ENCODE measurements around the gene CIBAR2.
A peak's percentile ranks its signal among the peaks of the same experiment; 100 is the strongest.
"Not testable (repeated sequence)": the region's sequence is repeated elsewhere in the genome, so short reads cannot be mapped to it uniquely, and the experiment has no call there.

The CIBAR2 gene

DNA sequence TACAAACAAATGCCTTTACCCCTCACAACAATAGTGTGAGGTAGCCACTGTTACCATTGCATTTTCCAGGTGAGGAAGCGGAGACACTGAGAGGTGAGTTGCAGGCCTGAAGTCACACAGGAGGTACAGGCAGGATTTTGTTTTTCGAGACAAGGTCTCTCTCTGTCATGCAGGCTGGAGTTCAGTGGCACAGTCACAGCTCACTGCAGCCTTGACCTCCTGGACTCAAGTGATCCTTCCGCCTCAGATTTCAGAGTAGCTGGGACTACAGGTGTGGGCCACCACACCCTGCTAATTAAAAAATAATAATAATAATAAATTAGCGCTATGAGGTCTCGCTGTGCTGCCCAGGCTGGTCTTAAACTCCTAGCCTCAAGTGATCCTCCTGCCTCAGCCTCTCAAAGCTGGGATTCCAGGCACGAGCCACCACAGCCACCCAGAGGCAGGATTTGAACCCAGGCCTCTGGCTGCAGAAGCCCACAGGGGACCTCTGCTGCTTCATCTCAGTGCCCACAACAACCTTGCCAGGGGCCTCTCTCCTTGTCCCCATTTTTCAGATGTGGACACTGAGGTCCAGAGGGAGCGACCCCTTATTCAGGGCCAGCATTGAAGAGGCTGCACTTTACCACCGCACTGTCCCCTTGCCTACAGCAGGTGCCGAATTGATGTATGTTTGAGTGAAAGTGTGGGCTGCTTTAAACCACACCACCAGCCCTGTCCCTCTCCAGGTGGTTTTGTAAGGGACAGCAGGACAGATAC, 16.0 kb upstream of the CIBAR2 start:
- DNase-seq (ENCODE audit: extremely low read depth in 1 of 2, low read depth in 1 of 2) = no peak

DNA sequence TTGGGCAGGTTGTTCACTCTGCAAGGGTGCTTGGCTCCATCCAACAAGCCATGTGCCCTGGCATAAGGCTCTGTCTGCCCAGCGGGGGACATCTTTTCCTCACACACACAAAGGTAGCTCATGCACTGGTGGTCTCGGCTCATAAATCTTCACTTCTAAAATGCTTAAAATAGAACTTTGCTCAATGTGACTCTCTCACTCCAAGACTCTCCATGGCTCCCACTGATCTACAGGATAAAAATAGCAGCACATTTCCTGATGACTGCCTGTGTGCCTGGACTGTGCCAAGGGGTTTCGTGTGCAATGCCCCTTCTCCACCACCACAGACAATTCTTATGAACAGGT, 15.1 kb upstream of the CIBAR2 start:
- DNase-seq (ENCODE audit: extremely low read depth in 1 of 2, low read depth in 1 of 2) = no peak

DNA sequence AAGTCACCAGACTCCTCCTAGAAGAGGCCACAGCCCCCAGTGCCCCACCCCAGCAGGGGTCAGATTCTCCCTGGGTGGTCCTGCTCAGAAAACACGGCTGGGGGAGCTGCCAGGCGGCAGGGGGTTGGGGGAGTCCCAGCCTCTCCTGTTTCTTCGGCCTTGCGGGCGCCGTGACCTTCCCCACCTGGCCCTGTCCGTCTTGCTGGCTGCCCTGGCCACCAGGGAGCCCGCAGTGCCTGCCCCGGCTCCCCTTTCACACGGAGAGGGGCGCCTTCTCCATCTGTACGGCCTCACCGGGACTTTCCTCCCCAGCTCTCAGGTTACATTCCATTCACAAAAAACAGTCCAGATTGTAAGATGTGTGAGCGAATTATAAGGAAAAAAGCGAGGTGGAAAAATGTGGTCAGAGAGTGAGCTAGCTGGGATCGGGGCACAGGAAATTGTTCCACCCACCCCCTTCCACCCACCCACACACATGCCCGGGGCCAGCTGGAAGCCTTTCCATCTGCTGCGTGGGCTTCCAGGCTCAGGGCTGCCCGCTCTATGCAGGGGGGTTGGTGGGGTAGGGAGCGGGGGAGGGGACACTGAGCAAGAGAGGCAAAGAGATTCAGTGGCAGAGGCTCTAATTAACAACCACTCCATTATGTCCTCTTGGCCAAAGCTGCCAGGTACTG, 14.6 kb upstream of the CIBAR2 start:
- DNase-seq (ENCODE audit: extremely low read depth in 1 of 2, low read depth in 1 of 2) = no peak

DNA sequence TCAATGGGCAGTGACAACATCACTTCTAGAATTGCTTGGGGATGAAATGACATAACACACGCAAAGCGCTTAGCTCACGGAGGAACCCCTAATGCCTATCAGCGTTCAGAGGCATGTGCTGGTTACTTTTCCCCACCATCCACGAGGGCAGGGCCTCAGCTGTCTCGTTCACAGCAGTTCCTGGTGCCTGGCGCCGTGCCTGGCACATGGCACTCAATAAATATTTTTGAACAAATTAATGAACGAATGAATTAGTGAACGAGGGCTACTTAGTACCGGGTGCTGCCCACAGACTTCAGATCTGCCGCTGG, 14.1 kb upstream of the CIBAR2 start:
- no peak for DNase-seq (ENCODE audit: extremely low read depth in 1 of 2, low read depth in 1 of 2)

DNA sequence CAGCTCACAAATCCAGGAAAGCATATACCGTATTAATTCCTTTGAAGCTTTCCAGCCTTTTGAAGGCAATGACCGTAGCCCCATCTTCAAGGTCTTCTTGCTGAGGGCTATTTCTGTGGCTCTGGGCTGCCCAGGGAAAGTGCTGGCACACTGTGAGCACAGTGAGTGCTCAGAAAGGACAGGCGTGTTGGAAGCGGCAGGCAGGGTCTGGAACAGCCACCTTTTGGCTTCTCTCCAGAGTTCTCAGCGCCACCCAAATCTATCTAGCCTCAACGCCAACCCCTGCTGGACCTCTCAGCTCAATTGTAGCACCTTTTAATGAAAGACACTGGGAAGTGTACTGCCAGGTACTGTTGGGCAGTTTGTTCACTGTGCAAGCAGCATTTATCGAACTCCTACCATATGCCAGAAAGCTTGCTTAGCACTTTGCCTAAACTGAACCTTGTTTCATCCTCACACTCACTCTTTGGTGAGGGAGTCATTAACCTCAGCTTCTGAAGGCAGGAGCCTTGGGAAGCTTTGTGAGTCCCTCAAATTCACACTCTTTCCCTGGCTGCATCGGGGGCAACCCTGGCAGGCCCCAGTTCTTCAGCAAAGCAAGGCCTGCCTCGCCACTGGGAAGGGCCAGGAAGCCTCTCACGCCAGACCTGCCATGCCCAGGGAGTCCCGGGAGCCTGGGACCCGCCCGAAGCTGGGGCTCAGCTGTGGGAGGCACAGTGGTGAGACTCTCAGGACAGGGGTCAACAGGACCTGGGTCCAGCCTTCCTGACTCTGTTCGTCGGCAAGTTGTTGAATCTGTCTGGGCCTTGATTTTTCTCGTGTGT, 13.5 kb upstream of the CIBAR2 start:
- DNase-seq (ENCODE audit: extremely low read depth in 1 of 2, low read depth in 1 of 2) = no peak

DNA sequence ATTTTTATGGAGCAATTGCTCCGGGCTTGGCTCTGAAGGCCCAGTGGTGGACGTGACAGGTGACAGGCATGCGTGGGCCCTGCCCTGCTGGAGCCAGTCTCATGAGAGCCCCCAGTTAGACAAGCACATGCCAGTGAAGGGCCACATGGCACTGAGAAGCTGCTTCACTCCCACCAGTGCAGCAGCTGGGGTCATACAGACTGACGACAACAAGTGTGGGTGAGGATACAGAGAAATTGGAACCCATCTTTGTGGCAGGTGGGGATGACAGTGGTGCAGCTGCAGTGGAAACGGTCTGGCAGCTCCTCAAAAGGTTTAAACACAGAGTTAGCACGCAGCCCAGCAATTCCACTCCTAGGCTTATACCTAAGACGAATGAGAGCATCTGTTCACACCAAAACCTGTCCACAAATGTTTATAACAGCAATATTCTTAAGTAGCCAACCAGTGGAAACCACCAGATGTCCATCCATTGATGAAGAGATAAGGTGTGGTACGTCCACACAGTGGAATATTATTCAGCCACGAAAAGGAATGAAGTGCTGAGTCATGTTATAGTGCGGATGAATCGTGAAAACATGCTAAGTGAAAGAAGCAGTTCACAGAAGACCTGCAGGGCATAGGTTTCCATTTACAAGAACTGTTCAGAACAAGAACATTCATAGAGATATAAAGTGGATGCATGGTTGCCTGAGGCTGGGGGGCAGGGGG, 12.5 kb upstream of the CIBAR2 start:
- no peak for DNase-seq (ENCODE audit: extremely low read depth in 1 of 2, low read depth in 1 of 2)

DNA sequence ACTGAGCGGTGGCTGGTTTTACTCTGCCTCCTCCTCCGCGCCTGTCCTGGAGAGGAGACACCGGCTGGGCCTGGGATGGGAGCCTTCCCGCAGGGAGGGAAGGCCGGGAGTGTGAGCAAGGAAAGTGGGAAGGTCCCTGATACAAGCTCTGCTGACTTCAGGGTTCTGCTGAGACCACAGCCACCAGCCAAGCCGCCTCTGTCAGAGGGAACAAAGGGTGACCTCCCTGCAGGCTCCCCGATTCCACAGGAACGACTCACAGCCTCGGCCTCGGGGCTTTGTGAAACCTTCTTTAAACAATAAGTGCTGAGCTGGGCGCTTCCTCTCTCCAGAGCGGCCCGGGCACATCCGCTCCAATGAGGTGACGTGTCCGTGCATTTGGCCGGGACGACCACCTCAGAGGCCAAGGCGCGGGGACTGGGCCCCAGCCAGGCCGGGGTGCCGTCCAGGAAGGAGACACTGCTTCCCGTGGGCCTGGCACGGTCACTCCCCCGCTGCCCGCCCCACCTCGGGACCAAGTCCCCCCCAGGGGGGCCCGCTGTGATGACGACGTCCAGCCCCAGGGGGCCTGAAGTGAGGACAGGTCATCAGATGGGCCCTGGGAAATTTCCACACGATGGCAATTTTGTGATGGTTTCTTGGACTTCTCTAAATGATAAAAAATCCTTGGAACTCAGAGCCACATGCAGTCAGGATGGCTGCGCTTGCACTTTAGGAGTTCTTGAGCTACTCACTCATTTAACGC, 11.8 kb upstream of the CIBAR2 start:
- DNase-seq (ENCODE audit: extremely low read depth in 1 of 2, low read depth in 1 of 2) = no peak

DNA sequence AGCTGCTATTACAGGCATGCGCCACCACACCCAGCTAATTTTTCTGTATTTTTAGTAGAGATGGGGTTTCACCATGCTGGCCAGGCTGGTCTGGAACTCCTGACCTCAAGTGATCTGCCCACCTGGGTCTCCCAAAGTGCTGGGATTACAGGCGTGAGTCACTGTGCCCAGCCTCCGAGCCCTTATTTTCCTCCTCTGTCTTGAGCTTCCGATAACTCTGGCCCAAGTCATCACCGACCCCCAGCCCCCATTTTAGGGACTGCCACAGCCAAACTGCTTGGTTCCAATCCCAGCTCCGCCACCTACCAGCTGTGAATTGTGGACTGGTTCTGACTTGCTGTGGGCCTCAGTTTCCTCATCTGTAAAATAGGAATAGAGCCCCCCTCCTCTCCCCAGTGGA, 11.2 kb upstream of the CIBAR2 start:
- DNase-seq (ENCODE audit: extremely low read depth in 1 of 2, low read depth in 1 of 2) = not testable (repeated sequence)

DNA sequence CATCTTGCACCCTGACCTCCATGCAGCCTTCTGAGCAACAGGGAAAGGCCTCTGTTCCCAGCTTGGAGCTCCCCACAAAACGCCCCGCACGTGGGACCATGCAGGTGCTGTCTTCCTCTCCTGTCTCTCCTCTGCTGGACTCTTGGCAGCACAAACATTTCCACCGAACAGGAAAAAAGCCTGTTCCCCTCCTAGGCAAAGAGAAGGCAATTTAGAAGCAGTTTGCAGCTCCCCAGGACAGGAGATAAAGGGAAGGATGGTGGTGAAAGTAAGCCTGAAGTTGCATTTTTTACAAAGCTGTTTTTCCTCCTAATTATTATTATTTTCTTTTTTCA, 7.7 kb upstream of the CIBAR2 start:
- no peak for DNase-seq (ENCODE audit: extremely low read depth in 1 of 2, low read depth in 1 of 2)

DNA sequence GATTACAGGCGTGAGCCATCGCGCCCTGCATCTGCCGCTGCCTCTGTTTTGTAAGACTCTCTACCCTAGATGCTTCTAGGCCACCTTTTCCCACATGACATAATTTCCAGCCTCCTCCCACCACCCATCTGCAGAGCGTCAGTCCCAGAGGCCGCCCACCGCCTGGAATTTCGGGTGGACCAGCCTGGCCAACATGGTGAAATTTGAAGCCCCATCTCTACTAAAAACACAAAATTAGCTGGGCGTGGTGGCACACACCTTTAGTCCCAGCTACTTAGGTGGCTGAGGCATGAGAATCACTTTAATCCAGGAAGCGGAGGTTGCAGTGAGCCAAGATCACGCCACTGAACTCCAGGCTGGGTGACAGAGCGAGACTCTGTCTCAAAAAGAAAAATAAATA, 5.1 kb upstream of the CIBAR2 start:
- no peak for DNase-seq (ENCODE audit: extremely low read depth in 1 of 2, low read depth in 1 of 2)

DNA sequence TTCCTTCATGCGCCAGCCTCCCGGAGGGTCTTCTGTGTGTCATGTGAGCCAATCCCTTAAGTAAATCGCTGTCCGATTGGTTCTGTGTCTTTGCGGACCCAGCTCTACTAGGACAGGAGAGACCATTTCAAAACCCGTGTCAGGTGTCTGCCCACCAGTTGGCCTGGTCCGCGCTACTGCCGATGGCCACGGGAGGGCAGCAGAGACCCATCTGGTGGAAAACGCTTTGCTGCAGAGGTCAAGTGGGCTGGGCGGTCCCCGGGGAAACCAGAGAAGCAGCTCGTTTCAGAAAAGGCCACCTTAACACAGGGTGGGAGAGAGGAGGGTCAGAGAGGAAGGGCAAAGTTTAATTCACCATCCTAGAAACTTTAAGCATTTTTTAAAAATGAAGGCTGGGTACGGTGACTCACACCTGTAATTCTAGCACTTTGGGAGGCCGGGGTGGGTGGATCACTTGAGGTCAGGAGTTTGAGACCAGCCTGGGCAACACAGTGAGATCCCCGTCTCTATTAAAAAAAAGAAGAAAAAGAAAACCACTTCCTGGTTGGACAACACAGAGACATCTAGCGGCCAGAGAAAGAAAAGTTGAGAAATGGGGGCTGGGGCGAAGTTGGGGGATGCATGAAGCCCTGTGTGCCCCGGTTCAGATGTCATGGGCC, 2.8 kb upstream of the CIBAR2 start:
- peak; percentile 60 to 77 for DNase-seq (ENCODE audit: extremely low read depth in 1 of 2, low read depth in 1 of 2)

DNA sequence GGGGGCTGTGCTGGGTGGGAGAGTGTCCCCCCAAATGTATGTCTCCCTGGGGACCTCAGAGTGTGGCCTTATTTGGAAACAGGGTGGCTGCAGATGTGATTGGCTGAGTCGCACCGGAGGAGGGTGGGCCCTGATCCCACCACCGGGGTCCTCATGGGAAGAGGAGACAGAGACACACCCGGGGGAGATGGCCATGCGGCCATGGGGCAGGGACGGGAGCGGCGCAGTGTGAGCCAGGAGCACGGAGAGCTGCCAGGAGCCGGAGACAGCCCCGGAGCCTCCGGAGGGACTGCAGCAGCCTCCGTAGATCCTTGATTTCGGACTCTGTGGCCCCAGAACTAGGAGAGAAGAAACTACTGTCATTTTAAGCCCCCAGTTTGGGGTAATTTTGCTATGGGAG, 1.6 kb upstream of the CIBAR2 start:
- DNase-seq (ENCODE audit: extremely low read depth in 1 of 2, low read depth in 1 of 2) = no peak

DNA sequence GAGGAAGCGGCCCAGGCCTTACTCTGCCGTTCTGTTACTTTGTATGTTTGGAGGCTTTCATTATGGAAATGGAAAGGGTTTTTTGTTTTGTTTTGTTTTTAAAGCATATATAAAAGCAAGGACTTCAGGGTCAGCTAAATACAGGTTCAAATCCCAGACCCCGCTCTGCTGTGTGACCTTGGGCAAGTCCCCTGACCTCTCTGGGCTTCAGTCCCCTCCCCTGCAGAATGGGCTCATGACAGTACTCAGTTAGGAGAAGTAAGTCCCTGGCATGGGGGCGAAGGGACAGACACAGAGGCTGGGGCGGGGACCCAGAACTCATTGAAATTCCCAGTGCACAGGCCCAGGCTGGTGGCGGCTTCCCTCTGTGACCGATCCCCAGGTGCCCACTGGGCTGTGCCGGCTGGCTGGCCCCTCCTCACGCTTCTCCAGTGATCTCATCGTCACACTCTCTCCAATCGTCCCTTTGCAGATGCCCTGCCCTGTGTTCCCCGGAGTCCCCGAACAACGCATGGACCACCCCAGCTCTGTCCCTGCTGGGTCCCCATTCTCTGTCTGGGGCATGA, 979 bp upstream of the CIBAR2 start:
- DNase-seq (ENCODE audit: extremely low read depth in 1 of 2, low read depth in 1 of 2) = no peak

DNA sequence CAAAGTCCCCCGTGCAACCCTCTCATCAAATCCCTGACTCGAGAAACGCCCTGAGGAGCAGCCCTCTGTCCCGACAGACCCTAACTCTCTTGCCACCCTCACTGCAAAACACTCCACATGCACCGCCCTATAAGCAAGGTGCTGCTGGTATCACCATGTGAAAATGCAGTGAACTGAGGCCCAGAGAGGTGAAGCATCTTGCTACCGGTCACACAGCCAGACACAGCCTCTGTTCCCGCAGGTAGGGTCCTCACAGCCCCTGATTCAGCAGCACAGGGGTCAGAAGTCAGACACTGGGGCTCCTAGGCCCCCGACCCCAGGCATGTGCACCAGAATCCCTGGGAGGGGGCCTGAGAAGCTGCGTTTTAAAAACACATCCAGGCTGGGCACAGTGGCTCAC, 1.1 kb downstream of the CIBAR2 start:
- DNase-seq (ENCODE audit: extremely low read depth in 1 of 2, low read depth in 1 of 2) = no peak

DNA sequence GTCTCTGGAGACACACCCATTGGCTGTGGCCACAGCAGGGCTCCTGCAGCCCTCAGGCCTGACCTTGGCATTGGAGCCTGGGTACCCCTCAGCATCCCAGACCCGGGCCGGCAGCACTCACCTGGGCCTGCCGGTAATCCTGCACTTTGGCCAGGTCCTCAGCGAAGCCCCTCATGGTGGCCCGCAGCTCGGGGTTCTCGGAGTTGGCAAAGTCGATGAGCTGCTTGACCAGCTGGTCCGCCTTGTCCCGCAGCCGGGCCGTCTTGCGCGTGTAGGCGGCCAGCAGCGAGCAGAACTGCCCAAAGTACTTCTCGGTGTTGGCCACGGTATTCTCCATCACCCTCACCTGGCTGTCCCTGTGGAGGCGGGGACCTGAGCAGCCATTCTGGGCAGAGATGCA, 2.2 kb downstream of the CIBAR2 start:
- DNase-seq (ENCODE audit: extremely low read depth in 1 of 2, low read depth in 1 of 2) = no peak

DNA sequence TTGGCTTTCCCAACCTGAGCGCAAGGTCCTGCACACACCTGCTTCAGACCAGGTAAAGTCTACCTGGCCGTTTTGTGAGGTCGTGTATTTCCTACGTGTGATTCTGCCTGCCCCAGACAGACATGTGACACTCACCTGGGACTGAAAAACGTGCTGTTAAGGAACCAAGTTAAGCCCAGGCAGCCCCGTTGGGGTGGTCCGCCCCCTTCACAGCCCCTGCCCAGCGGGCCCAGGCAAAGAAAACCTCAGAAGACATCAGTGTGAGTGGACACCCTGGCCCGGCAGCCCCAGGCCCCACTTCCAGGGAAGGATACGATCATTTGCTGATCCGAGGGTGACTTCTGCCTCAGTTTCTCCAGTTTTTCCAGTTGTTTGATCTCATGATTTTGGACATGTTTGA, 4.7 kb downstream of the CIBAR2 start:
- DNase-seq (ENCODE audit: extremely low read depth in 1 of 2, low read depth in 1 of 2) = no peak

DNA sequence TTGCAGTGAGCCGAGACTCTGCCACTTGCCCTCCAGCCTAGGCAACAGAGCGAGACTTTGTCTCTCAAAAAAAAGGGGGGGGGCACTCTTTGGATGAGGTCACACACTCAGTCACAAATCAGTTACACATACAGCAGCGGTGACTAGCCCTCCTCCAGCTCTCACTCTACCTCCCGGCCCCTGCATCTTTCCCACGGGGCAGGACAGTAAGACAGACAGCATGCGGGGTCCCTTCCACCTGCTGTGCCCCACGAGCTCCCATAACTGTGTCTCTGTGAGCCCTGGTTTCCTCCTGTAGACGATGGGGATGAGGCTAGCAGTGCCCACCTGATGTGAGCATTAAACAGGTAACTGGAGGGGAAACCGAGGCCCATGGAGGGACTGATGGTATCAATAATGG, 5.2 kb downstream of the CIBAR2 start:
- DNase-seq (ENCODE audit: extremely low read depth in 1 of 2, low read depth in 1 of 2) = no peak

DNA sequence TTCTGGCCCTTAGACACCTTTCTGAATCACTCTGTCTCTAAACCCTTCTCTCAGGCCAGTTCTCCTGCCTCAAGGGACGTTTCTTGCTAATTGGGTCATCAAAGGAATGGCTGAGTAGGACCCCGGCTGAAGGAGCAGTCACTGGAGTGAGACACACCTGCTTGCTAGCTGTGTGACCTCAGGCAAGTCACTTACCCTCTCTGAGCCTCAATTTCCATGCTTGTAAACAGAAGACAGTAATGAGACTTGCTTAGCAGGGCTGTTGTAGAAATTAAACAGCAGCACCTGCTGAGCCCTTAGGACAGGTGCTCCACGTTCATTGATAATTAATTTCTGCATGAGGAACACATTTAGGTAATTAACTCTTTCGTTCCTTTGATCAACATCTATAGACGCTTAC, 6.8 kb downstream of the CIBAR2 start:
- DNase-seq (ENCODE audit: extremely low read depth in 1 of 2, low read depth in 1 of 2) = no peak

DNA sequence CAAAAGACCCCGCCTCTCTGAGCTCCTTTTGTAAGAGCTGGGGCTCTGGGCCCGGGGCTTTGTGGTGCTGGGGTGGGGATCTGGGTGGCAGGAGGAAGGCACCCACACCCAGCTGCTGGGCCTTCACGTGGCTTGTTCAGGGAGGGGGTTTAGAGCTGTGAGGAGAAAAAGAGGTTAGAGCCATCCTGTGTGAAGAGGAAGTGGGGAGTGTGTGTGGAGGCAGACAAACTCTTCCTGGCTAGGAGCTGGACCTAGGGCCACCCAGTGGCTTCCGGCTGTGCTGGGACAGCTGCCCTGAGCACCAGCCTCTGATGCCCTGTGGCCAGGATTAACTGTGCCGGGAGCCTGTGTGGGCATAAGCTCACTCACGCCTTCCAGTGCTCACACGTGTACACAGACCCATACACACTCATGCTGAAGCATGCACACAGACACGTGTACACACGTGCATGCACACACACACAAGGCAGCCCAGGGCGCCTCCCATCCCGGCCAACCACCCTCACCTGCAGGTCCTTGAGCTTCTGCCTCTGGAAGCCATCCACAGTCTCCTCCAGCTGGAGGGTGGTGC, 7.4 kb downstream of the CIBAR2 start:
- no peak for DNase-seq (ENCODE audit: extremely low read depth in 1 of 2, low read depth in 1 of 2)

DNA sequence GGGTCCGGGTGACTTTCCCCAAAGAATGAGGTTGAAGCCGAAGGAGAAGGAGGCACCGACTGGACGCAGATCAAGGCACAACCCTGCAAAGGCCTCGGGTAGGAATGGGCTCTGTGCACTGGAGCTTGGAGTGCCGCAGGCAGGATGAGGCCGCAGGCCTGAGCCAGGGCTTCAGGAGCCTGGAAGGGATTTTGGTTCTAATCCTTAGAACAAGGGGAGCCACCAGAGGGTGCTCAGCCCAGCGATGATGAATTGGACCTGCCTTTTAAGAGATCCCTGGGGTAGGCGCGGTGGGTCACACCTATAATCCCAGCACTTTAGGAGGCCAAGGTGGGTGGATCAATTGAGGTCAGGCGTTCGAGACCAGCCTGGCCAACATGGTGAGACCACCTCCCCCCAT, 8.1 kb downstream of the CIBAR2 start:
- no peak for DNase-seq (ENCODE audit: extremely low read depth in 1 of 2, low read depth in 1 of 2)
